K562 (cell line): Measurements from ENCODE around the gene STIM1.

Source experiments
- BHLHE40 ChIP-seq: IDR thresholded peaks from 2 replicates; pipeline ENCODE4 v1.6.1; 2011; ENCODE audit warnings: low read length, improper control_type of control experiment
- E2F5 ChIP-seq: sonication (generic); formaldehyde crosslinking; IDR thresholded peaks from 2 replicates; pipeline ENCODE4 v1.8.0; 2022; ENCODE audit warnings: mild to moderate bottlenecking, missing genetic modification reagents
- HNRNPL ChIP-seq: fragments of 200-400 bp; formaldehyde crosslinking; IDR thresholded peaks from 2 replicates; pipeline ENCODE4 v1.6.1; 2017; ENCODE audit warnings: low read depth, mild to moderate bottlenecking, low read length
- NONO ChIP-seq, 2 experiments: fragments of 200-400 bp in 1 of 2; fragments of 450-650 bp in 1 of 2; formaldehyde crosslinking in 1 of 2; IDR thresholded peaks; 2 replicates each; pipeline ENCODE4 v1.6.1; 2017; ENCODE audit warnings: low read depth in 2 of 2, mild to moderate bottlenecking in 2 of 2, moderate library complexity in 2 of 2, low read length in 1 of 2
- PHF8 ChIP-seq: fragments of 200-600 bp; sonication (generic); IDR thresholded peaks from 2 replicates; pipeline ENCODE4 v1.6.1; 2012; ENCODE audit warnings: mixed run types, mild to moderate bottlenecking, inconsistent platforms, low read length, moderate library complexity, borderline replicate concordance
- TAF15 ChIP-seq: fragments of 200-400 bp; formaldehyde crosslinking; IDR thresholded peaks from 2 replicates; pipeline ENCODE4 v1.6.1; 2017; ENCODE audit warnings: mild to moderate bottlenecking, low read depth, low read length, moderate library complexity
- TGIF2 ChIP-seq: sonication (generic); formaldehyde crosslinking; IDR thresholded peaks from 2 replicates; pipeline ENCODE4 v1.8.1; 2022; ENCODE audit warnings: mild to moderate bottlenecking, missing genetic modification reagents, moderate library complexity
- ZNF184 ChIP-seq: sonication (generic); formaldehyde crosslinking; IDR thresholded peaks from 2 replicates; pipeline ENCODE4 v1.5.0; 2020; ENCODE audit warnings: missing genetic modification reagents
- ZNF384 ChIP-seq: IDR thresholded peaks from 2 replicates; pipeline ENCODE4 v1.6.1; 2012; ENCODE audit warnings: low read depth, low read length, improper control_type of control experiment
- TF ChIP-seq, protein P1 (sequence below): sonication (generic); formaldehyde crosslinking; IDR thresholded peaks from 2 replicates; pipeline ENCODE4 v1.8.1; 2023; ENCODE audit warnings: mild to moderate bottlenecking, missing genetic modification reagents
- TF ChIP-seq, protein P2 (sequence below): sonication (generic); formaldehyde crosslinking; IDR thresholded peaks from 2 replicates; pipeline ENCODE4 v1.8.1; 2023; ENCODE audit warnings: missing genetic modification reagents, mild to moderate bottlenecking, borderline replicate concordance
- TF ChIP-seq, protein P3 (sequence below), 3 experiments: IDR thresholded peaks in 2 of 3; conservative IDR thresholded peaks in 1 of 3; 2 replicates each; pipeline ENCODE4 v1.5.1; 2011 to 2012; ENCODE audit warnings: low read length in 3 of 3, mild to moderate bottlenecking in 3 of 3, control low read depth in 2 of 3, improper control_type of control experiment in 1 of 3, inconsistent platforms in 1 of 3, low read depth in 1 of 3, mixed read lengths in 1 of 3, moderate library complexity in 1 of 3; ENCODE audit not compliant: insufficient read depth in 2 of 3

- TF ChIP-seq ZNF184 (CRISPR knock-in tag) (no peak), ZNF384 (no peak), E2F5 (no peak), PHF8 (no peak), TGIF2 (no peak), HNRNPL (no peak), NONO (IDR thresholded peaks at IDR 0.05; ENCODE audit: low read depth in 2 of 2, low read length in 1 of 2) (no peak), BHLHE40 (no peak), TAF15 (no peak)
- TF ChIP-seq, protein P1, sequence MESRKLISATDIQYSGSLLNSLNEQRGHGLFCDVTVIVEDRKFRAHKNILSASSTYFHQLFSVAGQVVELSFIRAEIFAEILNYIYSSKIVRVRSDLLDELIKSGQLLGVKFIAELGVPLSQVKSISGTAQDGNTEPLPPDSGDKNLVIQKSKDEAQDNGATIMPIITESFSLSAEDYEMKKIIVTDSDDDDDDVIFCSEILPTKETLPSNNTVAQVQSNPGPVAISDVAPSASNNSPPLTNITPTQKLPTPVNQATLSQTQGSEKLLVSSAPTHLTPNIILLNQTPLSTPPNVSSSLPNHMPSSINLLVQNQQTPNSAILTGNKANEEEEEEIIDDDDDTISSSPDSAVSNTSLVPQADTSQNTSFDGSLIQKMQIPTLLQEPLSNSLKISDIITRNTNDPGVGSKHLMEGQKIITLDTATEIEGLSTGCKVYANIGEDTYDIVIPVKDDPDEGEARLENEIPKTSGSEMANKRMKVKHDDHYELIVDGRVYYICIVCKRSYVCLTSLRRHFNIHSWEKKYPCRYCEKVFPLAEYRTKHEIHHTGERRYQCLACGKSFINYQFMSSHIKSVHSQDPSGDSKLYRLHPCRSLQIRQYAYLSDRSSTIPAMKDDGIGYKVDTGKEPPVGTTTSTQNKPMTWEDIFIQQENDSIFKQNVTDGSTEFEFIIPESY (CRISPR knock-in tag), result no peak
- TF ChIP-seq, protein P2, sequence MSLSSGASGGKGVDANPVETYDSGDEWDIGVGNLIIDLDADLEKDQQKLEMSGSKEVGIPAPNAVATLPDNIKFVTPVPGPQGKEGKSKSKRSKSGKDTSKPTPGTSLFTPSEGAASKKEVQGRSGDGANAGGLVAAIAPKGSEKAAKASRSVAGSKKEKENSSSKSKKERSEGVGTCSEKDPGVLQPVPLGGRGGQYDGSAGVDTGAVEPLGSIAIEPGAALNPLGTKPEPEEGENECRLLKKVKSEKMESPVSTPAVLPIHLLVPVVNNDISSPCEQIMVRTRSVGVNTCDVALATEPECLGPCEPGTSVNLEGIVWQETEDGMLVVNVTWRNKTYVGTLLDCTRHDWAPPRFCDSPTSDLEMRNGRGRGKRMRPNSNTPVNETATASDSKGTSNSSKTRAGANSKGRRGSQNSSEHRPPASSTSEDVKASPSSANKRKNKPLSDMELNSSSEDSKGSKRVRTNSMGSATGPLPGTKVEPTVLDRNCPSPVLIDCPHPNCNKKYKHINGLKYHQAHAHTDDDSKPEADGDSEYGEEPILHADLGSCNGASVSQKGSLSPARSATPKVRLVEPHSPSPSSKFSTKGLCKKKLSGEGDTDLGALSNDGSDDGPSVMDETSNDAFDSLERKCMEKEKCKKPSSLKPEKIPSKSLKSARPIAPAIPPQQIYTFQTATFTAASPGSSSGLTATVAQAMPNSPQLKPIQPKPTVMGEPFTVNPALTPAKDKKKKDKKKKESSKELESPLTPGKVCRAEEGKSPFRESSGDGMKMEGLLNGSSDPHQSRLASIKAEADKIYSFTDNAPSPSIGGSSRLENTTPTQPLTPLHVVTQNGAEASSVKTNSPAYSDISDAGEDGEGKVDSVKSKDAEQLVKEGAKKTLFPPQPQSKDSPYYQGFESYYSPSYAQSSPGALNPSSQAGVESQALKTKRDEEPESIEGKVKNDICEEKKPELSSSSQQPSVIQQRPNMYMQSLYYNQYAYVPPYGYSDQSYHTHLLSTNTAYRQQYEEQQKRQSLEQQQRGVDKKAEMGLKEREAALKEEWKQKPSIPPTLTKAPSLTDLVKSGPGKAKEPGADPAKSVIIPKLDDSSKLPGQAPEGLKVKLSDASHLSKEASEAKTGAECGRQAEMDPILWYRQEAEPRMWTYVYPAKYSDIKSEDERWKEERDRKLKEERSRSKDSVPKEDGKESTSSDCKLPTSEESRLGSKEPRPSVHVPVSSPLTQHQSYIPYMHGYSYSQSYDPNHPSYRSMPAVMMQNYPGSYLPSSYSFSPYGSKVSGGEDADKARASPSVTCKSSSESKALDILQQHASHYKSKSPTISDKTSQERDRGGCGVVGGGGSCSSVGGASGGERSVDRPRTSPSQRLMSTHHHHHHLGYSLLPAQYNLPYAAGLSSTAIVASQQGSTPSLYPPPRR (CRISPR knock-in tag), result no peak
- TF ChIP-seq, protein P3, sequence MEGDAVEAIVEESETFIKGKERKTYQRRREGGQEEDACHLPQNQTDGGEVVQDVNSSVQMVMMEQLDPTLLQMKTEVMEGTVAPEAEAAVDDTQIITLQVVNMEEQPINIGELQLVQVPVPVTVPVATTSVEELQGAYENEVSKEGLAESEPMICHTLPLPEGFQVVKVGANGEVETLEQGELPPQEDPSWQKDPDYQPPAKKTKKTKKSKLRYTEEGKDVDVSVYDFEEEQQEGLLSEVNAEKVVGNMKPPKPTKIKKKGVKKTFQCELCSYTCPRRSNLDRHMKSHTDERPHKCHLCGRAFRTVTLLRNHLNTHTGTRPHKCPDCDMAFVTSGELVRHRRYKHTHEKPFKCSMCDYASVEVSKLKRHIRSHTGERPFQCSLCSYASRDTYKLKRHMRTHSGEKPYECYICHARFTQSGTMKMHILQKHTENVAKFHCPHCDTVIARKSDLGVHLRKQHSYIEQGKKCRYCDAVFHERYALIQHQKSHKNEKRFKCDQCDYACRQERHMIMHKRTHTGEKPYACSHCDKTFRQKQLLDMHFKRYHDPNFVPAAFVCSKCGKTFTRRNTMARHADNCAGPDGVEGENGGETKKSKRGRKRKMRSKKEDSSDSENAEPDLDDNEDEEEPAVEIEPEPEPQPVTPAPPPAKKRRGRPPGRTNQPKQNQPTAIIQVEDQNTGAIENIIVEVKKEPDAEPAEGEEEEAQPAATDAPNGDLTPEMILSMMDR (IDR thresholded peaks at IDR 0.05 in 2 of 3, conservative IDR thresholded peaks at IDR 0.05 in 1 of 3; ENCODE audit: insufficient read depth in 2 of 3, low read depth in 1 of 3, low read length in 3 of 3), result no peak
Measured at GRCh38 chr11:4071914-4072313, 216.4 kb downstream of the STIM1 start.
